MM.1S (cell line): ENCODE results near the gene NOX5.
"Not testable (repeated sequence)": the region's sequence is repeated elsewhere in the genome, so short reads cannot be mapped to it uniquely, and the experiment has no call there.

ENCODE experiments used
- DNase-seq: peaks from one replicate; pipeline ENCODE4 v3.0.0-alpha.2; 2015
- H2AFZ ChIP-seq: fragments of 300-600 bp; sonication (generic); 2 replicates; pipeline ENCODE4 v1.6.0; 2016; ENCODE audit warnings: antibody characterized with exemption, low read length
- H3F3A ChIP-seq: fragments of 300-600 bp; sonication (generic); 2 replicates; pipeline ENCODE4 v1.6.1; 2016; ENCODE audit warnings: mild to moderate bottlenecking, antibody characterized with exemption, low read length, moderate library complexity, mixed read lengths; ENCODE audit not compliant: insufficient read depth
- H3K27ac ChIP-seq: fragments of 300-600 bp; sonication (generic); 2 replicates; pipeline ENCODE4 v1.5.1; 2016; ENCODE audit warnings: mild to moderate bottlenecking, low read length
- H3K27me3 ChIP-seq: fragments of 300-600 bp; sonication (generic); replicated peaks from 2 replicates; pipeline ENCODE4 v1.6.0; 2016; ENCODE audit warnings: low read length; ENCODE audit not compliant: insufficient read depth
- H3K36me3 ChIP-seq: fragments of 300-600 bp; sonication (generic); replicated peaks from 2 replicates; pipeline ENCODE4 v1.6.1; 2016; ENCODE audit warnings: mild to moderate bottlenecking, low read length, mixed read lengths; ENCODE audit not compliant: insufficient read depth
- H3K4me1 ChIP-seq: fragments of 300-600 bp; sonication (generic); 2 replicates; pipeline ENCODE4 v1.6.1; 2016; ENCODE audit warnings: low read length, mixed read lengths
- H3K4me2 ChIP-seq: fragments of 300-600 bp; sonication (generic); 2 replicates; pipeline ENCODE4 v1.6.0; 2016; ENCODE audit warnings: low read depth, low read length
- H3K4me3 ChIP-seq: fragments of 300-600 bp; sonication (generic); 2 replicates; pipeline ENCODE4 v1.5.1; 2016; ENCODE audit warnings: low read length, mixed read lengths
- H3K79me2 ChIP-seq: fragments of 300-600 bp; sonication (generic); 2 replicates; pipeline ENCODE4 v1.6.1; 2016; ENCODE audit warnings: mixed run types, low read length, mixed read lengths
- H3K9ac ChIP-seq: fragments of 300-600 bp; sonication (generic); 2 replicates; pipeline ENCODE4 v1.6.1; 2016; ENCODE audit warnings: low read length, mixed read lengths
- H3K9me2 ChIP-seq: fragments of 300-600 bp; sonication (generic); replicated peaks from 2 replicates; pipeline ENCODE4 v1.6.1; 2016; ENCODE audit warnings: mild to moderate bottlenecking, low read length, mixed read lengths; ENCODE audit not compliant: insufficient read depth
- H3K9me3 ChIP-seq: fragments of 300-600 bp; sonication (generic); replicated peaks from 2 replicates; pipeline ENCODE4 v1.6.1; 2016; ENCODE audit warnings: mild to moderate bottlenecking, low read length, mixed read lengths; ENCODE audit not compliant: insufficient read depth
- H4K20me1 ChIP-seq: fragments of 300-600 bp; sonication (generic); 2 replicates; pipeline ENCODE4 v1.6.1; 2016; ENCODE audit warnings: mild to moderate bottlenecking, low read length, moderate library complexity, mixed read lengths; ENCODE audit not compliant: insufficient read depth
- EZH2 ChIP-seq: fragments of 300-600 bp; sonication (generic); optimal IDR thresholded peaks from 2 replicates; pipeline ENCODE3; 2017; ENCODE audit warnings: low read depth, mild to moderate bottlenecking, antibody characterized with exemption, low read length, mixed read lengths
- EZH2phosphoT487 ChIP-seq: fragments of 300-600 bp; sonication (generic); IDR thresholded peaks from 2 replicates; pipeline ENCODE4 v1.6.1; 2018; ENCODE audit warnings: antibody characterized with exemption, low read length
- TF ChIP-seq, protein P1 (sequence below): fragments of 300-600 bp; sonication (generic); IDR thresholded peaks from 2 replicates; pipeline ENCODE4 v1.5.1; 2016; ENCODE audit warnings: antibody characterized with exemption, low read length, mixed read lengths

The NOX5 gene

GRCh38 chr15:68969298-68969697 lies 45.2 kb upstream of the NOX5 start:
- no peaks in the 10 kb centered on the region for H3K36me3 ChIP-seq

DNA sequence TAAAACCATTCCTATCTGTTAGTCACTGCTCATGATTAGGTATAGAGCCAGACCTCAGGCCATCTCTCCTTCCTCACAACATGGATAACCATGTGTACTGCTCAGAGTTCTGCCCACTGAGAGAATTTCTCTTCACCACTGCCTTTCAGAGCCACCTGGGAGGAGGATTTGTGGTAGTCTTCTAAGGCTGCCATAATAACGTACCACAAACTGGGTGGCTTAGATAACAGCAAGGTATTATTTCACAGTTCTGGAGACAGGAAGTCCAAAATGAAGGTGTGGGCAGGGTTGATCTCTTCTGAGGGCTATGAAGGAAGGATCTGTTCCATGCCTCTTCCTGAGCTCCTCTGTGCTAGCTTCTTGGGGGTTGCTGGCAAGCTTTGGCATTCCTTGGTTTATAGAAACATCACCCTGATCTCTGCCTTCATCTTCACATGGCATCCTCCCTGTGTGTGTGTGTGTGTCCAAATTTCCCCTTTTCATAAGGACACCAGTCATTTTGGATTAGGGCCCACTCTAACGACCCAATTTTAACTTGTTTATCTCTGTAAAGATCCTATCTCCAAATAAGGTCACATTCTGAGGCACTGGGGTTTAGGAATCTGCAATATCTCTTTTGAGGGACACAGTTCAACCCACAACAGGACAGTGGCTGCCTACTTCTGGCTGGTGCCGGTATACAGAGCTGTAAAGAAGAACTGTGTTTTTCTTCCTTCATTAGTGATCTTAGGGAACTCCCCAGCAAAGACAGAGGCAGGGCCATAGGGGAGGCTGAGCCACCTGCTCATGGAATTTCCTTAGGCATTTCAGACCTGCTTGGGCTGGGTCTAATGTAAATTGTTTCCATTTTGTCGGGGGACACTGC lies 42.1 kb upstream of the NOX5 start:
- H3K27me3 ChIP-seq, result no peaks in the 10 kb centered on the region
- TF ChIP-seq EZH2phosphoT487, result no peak
- TF ChIP-seq EZH2, result no peak
- TF ChIP-seq, protein P1, sequence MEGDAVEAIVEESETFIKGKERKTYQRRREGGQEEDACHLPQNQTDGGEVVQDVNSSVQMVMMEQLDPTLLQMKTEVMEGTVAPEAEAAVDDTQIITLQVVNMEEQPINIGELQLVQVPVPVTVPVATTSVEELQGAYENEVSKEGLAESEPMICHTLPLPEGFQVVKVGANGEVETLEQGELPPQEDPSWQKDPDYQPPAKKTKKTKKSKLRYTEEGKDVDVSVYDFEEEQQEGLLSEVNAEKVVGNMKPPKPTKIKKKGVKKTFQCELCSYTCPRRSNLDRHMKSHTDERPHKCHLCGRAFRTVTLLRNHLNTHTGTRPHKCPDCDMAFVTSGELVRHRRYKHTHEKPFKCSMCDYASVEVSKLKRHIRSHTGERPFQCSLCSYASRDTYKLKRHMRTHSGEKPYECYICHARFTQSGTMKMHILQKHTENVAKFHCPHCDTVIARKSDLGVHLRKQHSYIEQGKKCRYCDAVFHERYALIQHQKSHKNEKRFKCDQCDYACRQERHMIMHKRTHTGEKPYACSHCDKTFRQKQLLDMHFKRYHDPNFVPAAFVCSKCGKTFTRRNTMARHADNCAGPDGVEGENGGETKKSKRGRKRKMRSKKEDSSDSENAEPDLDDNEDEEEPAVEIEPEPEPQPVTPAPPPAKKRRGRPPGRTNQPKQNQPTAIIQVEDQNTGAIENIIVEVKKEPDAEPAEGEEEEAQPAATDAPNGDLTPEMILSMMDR, result no peak
- no peaks in the 10 kb centered on the region for H3F3A ChIP-seq
- H3K27ac ChIP-seq, result no peak overlapping the region
- no peak for DNase-seq
- H3K9ac ChIP-seq, result no peak overlapping the region
- no peaks in the 10 kb centered on the region for H3K4me1 ChIP-seq
- no peak overlapping the region for H3K4me3 ChIP-seq
- no peaks in the 10 kb centered on the region for H3K9me2 ChIP-seq
- no peak overlapping the region for H2AFZ ChIP-seq
- H3K36me3 ChIP-seq, result no peaks in the 10 kb centered on the region
- no peak overlapping the region for H3K4me2 ChIP-seq
- H3K79me2 ChIP-seq, result no peaks in the 10 kb centered on the region
- no peaks in the 10 kb centered on the region for H3K9me3 ChIP-seq
- no peaks in the 10 kb centered on the region for H4K20me1 ChIP-seq

More at GRCh38 chr15:68969298-68969697, 45.2 kb upstream of the NOX5 start:
- H3K9me2 ChIP-seq, result no peaks in the 10 kb centered on the region
- no peak overlapping the region for H2AFZ ChIP-seq
- H3K9ac ChIP-seq, result no peak overlapping the region
- no peak overlapping the region for H3K4me2 ChIP-seq
- no peaks in the 10 kb centered on the region for H4K20me1 ChIP-seq
- DNase-seq, result no peak
- no peaks in the 10 kb centered on the region for H3K27me3 ChIP-seq
- H3K27ac ChIP-seq, result no peak overlapping the region
- H3K4me3 ChIP-seq, result no peak overlapping the region
- no peaks in the 10 kb centered on the region for H3K9me3 ChIP-seq
- TF ChIP-seq, protein P1, result no peak
- no peak for TF ChIP-seq EZH2phosphoT487
- TF ChIP-seq EZH2, result no peak
- no peaks in the 10 kb centered on the region for H3K4me1 ChIP-seq
- no peaks in the 10 kb centered on the region for H3K79me2 ChIP-seq
- H3F3A ChIP-seq, result no peaks in the 10 kb centered on the region

DNA sequence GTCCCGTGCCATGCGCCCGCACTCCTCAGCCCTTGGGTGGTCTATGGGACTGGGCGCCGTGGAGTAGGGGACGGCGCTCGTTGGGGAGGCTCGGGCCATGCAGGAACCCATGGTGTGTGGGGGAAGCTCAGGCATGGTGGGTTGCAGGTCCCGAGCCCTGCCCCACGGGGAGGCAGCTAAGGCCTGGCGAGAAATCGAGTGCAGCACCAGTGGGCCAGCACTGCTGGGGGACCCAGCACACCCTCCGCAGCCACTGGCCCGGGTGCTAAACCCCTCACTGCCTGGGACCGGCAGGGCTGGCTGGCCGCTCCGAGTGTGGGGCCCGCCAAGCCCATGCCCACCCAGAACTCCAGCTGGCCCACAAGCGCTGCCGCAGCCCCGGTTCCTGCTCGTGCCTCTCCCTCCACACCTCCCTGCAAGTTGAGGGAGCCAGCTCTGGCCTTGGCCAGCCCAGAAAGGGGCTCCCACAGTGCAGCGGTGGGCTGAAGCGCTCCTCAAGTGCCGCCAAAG lies 38.8 kb upstream of the NOX5 start:
- H3K9me2 ChIP-seq, H3K9me3 ChIP-seq, H4K20me1 ChIP-seq, H3F3A ChIP-seq, H3K9ac ChIP-seq, DNase-seq, H3K4me1 ChIP-seq, H3K27me3 ChIP-seq, H3K4me2 ChIP-seq, H3K27ac ChIP-seq, H3K4me3 ChIP-seq, H3K79me2 ChIP-seq, H2AFZ ChIP-seq, H3K36me3 ChIP-seq: not testable (repeated sequence)

- DNase-seq, H3K27ac ChIP-seq, H3K4me1 ChIP-seq, H3K9me3 ChIP-seq, H3K9ac ChIP-seq, H3K4me3 ChIP-seq, H3K79me2 ChIP-seq, H2AFZ ChIP-seq, H3K4me2 ChIP-seq, H3K27me3 ChIP-seq, H4K20me1 ChIP-seq, H3F3A ChIP-seq, H3K9me2 ChIP-seq, H3K36me3 ChIP-seq: not testable (repeated sequence)
These were observed 37.1 kb upstream of the NOX5 start for GRCh38 chr15:68977426-68977825.
